ENCODE data around the gene RTN1.

- TF ChIP-seq CTCF (IDR thresholded peaks at IDR 0.05) (no peak), EP300 (IDR thresholded peaks at IDR 0.05) (no peak)
Observed at GRCh38 chr14:59755409-59756135, 115.0 kb downstream of the RTN1 start.

Measured in upper lobe of left lung (tissue), 4 donors.